Panc1 (cell line): ENCODE results near the gene GDPD3. TPM values are rescaled to one million over a fixed set of nuclear protein-coding genes. Genes with fewer than 3 reads are reported as not detected.

ENCODE experiments used
- ATAC-seq: fragments of 200-7000 bp; cut with Tn5 transposase; 2 replicates; pipeline ENCODE4 v1.9.1; 2020; ENCODE audit warnings: mild to moderate bottlenecking, moderate library complexity
- BruUV-seq: library from RNA; stranded (reverse); fragments of 400-500 nt; replicated peaks from 2 replicates; lab custom pipeline; 2021; lab: Mats Ljungman, UMichigan
- CTCF ChIA-PET: fragments of 300-600 bp; sonication (Branson Sonifier 250); formaldehyde crosslinking; loops from one replicate; lab custom pipeline; 2022; ENCODE audit warnings: antibody characterized with exemption; lab: Charles Lee
- POLR2A ChIA-PET: fragments of 300-600 bp; sonication (Branson Sonifier 250); formaldehyde crosslinking; loops from one replicate; lab custom pipeline; 2022; ENCODE audit warnings: antibody characterized with exemption; lab: Charles Lee
- DNase-seq: peaks from one replicate; pipeline ENCODE4 v3.0.0-alpha.2; 2010; ENCODE audit warnings: low read depth, low spot score
- H3K27ac ChIP-seq: 2 replicates; pipeline ENCODE4 v1.5.1; 2011; ENCODE audit warnings: mild to moderate bottlenecking, low read length, inconsistent platforms
- H3K27me3 ChIP-seq: fragments of 200-500 bp; sonication (Bioruptor generic); 2 replicates; pipeline ENCODE4 v1.6.0; 2014; ENCODE audit warnings: low read length, inconsistent platforms; ENCODE audit not compliant: control insufficient read depth, insufficient read depth
- H3K36me3 ChIP-seq: fragments of 200-500 bp; sonication (Bioruptor generic); 2 replicates; pipeline ENCODE4 v1.5.1; 2014; ENCODE audit warnings: inconsistent platforms, mild to moderate bottlenecking, low read length, moderate library complexity; ENCODE audit not compliant: control insufficient read depth, insufficient read depth
- H3K4me1 ChIP-seq: 2 replicates; pipeline ENCODE4 v1.5.1; 2011; ENCODE audit warnings: inconsistent platforms, mild to moderate bottlenecking, low read length, moderate library complexity; ENCODE audit not compliant: control insufficient read depth, insufficient read depth
- H3K4me3 ChIP-seq, 2 experiments: 2 replicates each; pipeline ENCODE4 v1.5.1; 2011 to 2012; ENCODE audit warnings: low read depth in 2 of 2, low read length in 2 of 2, mild to moderate bottlenecking in 2 of 2, inconsistent platforms in 1 of 2, moderate library complexity in 1 of 2
- H3K9me3 ChIP-seq: fragments of 200-500 bp; sonication (Bioruptor generic); 2 replicates; pipeline ENCODE4 v1.5.1; 2014; ENCODE audit warnings: low read depth, mild to moderate bottlenecking, inconsistent platforms, low read length, moderate library complexity; ENCODE audit not compliant: control insufficient read depth, insufficient read depth
- POLR2AphosphoS5 ChIP-seq: IDR thresholded peaks from 2 replicates; pipeline ENCODE4 v1.6.1; 2012; ENCODE audit warnings: mild to moderate bottlenecking, low read depth, low read length, moderate library complexity
- SIN3A ChIP-seq: IDR thresholded peaks from 2 replicates; pipeline ENCODE4 v1.6.1; 2012; ENCODE audit warnings: low read depth, mild to moderate bottlenecking, low read length, moderate library complexity, borderline replicate concordance; ENCODE audit not compliant: insufficient read depth
- TCF7L2 ChIP-seq: IDR thresholded peaks from 2 replicates; pipeline ENCODE4 v1.6.1; 2011; ENCODE audit warnings: mild to moderate bottlenecking, low read depth, low read length, inconsistent platforms
- in situ Hi-C: cut with HindIII; loops from 2 replicates; pipeline ENCODE4 v1.10.0; 2016; ENCODE audit warnings: low sequenced_read_pairs, low pct_unique_long_range_greater_than_20kb
- intact Hi-C: fragments of 100-400 bp; cut with micrococcal nuclease; formaldehyde crosslinking; loops from one replicate; pipeline ENCODE4 v1.10.0; 2022; ENCODE audit not compliant: unreplicated experiment
- total RNA-seq: library from RNA; stranded (reverse); gene quantifications from one replicate; pipeline ENCODE4 v1.2.1, GENCODE V29; 2021; ENCODE audit not compliant: unreplicated experiment
- TF ChIP-seq, protein P1 (sequence below): fragments of 450-650 bp; IDR thresholded peaks from 2 replicates; pipeline ENCODE4 v1.5.1; 2017; ENCODE audit warnings: mild to moderate bottlenecking
- TF ChIP-seq, protein P2 (sequence below), 2 experiments: IDR thresholded peaks; 2 replicates each; pipeline ENCODE4 v1.6.1; 2011 to 2012; ENCODE audit warnings: low read depth in 2 of 2, control low read depth in 1 of 2, low read length in 1 of 2, mild to moderate bottlenecking in 1 of 2, moderate library complexity in 1 of 2; ENCODE audit not compliant: insufficient read depth in 1 of 2

GDPD3 gene
- total RNA-seq, 1 experiment from 2014 or later = 2.5 TPM

DNA sequence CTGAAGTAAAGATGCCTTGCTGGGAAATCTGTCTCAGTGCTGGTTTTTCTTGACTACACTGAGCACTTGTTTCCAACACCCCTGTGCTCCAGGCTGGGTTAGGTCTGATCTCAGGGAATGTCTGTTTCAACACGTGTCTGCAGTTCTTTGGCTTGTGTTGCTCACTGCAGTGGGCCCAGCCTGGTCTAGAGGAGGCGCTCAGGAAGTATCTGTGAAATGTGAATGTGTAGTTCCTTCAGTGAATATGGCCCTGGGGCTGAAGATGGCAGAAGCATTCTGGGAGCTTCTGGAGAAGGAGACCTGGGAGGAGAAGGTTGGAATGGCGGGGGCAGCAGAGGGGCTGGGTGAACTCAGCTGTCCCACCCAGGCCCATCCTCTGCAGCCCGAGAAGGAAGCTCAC is 9.2 kb downstream of the GDPD3 start:
- BruUV-seq = no TSS peak
- intact Hi-C loops = no loop called here
- Histone ChIP-seq H3K36me3 (no peaks in the 10 kb centered on the region), H3K9me3 (no peaks in the 10 kb centered on the region), H3K27ac (no peak overlapping the region), H3K27me3 (no peaks in the 10 kb centered on the region), H3K4me1 (no peaks in the 10 kb centered on the region), H3K4me3 (no peak overlapping the region)
- CTCF ChIA-PET = no interaction called here
- in situ Hi-C loops = no loop called here
- POLR2A ChIA-PET = no interaction called here
- ATAC-seq = no peak
- TF ChIP-seq SIN3A = no peak
- TF ChIP-seq, protein P1, sequence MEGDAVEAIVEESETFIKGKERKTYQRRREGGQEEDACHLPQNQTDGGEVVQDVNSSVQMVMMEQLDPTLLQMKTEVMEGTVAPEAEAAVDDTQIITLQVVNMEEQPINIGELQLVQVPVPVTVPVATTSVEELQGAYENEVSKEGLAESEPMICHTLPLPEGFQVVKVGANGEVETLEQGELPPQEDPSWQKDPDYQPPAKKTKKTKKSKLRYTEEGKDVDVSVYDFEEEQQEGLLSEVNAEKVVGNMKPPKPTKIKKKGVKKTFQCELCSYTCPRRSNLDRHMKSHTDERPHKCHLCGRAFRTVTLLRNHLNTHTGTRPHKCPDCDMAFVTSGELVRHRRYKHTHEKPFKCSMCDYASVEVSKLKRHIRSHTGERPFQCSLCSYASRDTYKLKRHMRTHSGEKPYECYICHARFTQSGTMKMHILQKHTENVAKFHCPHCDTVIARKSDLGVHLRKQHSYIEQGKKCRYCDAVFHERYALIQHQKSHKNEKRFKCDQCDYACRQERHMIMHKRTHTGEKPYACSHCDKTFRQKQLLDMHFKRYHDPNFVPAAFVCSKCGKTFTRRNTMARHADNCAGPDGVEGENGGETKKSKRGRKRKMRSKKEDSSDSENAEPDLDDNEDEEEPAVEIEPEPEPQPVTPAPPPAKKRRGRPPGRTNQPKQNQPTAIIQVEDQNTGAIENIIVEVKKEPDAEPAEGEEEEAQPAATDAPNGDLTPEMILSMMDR = no peak
- no peak for TF ChIP-seq POLR2AphosphoS5
- no peak for TF ChIP-seq TCF7L2
- TF ChIP-seq, protein P2, sequence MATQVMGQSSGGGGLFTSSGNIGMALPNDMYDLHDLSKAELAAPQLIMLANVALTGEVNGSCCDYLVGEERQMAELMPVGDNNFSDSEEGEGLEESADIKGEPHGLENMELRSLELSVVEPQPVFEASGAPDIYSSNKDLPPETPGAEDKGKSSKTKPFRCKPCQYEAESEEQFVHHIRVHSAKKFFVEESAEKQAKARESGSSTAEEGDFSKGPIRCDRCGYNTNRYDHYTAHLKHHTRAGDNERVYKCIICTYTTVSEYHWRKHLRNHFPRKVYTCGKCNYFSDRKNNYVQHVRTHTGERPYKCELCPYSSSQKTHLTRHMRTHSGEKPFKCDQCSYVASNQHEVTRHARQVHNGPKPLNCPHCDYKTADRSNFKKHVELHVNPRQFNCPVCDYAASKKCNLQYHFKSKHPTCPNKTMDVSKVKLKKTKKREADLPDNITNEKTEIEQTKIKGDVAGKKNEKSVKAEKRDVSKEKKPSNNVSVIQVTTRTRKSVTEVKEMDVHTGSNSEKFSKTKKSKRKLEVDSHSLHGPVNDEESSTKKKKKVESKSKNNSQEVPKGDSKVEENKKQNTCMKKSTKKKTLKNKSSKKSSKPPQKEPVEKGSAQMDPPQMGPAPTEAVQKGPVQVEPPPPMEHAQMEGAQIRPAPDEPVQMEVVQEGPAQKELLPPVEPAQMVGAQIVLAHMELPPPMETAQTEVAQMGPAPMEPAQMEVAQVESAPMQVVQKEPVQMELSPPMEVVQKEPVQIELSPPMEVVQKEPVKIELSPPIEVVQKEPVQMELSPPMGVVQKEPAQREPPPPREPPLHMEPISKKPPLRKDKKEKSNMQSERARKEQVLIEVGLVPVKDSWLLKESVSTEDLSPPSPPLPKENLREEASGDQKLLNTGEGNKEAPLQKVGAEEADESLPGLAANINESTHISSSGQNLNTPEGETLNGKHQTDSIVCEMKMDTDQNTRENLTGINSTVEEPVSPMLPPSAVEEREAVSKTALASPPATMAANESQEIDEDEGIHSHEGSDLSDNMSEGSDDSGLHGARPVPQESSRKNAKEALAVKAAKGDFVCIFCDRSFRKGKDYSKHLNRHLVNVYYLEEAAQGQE (IDR thresholded peaks at IDR 0.05; ENCODE audit: insufficient read depth in 1 of 2, low read depth in 2 of 2, low read length in 1 of 2) = no peak
- no peak for DNase-seq

DNA sequence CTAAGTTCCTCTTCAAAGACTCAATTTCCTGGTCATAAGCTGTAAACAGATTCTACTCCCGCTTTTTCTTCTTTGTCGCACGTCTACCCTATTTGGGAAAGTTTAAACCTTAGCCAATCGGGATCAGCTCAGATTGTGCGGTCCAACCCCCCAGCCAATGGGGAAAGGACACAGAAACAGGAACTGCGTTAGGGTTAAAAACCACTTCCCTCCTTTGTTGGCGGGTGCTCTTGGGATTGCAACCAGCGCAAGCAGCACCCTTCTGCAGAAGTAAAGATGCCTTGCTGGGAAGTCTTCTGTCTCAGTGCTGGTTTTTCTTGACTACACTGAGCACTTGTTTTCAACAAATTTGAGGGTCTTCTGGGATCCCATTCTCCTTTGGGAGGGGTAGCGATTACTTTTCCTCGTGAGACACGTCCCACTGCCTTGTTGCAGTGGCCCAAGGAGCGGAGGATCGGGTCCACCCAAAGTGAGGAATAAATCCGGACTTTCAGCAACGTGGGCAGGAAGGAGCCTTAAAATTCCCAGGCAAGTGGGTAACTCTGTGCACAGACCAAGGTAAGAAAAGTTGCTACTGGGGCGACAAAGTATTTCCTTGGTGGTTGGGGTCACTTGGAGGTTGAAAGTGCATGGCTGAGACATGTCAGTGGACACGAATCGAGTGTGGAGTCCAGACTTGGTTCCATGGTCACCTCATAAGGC is 16.3 kb downstream of the GDPD3 start:
- BruUV-seq = no TSS peak
- CTCF ChIA-PET = no interaction called here
- Histone ChIP-seq H3K4me1 (peaks cover 10% of the 10 kb centered on the region), H3K27me3 (no peaks in the 10 kb centered on the region), H3K36me3 (no peaks in the 10 kb centered on the region), H3K4me3 (no peak overlapping the region), H3K27ac (no peak overlapping the region), H3K9me3 (peaks cover 19% of the 10 kb centered on the region; the same call in 1 of the 2 replicates)
- intact Hi-C loops (no loop called here), in situ Hi-C loops (no loop called here)
- DNase-seq (no peak), ATAC-seq (no peak)
- POLR2A ChIA-PET = interaction anchor here (0.6 kb wide), 1 partner anchor 39 kb away, joined by 7 read pairs; no protein-coding TSS in a partner anchor
- TF ChIP-seq, protein P2 (IDR thresholded peaks at IDR 0.05; ENCODE audit: insufficient read depth in 1 of 2, low read depth in 2 of 2, low read length in 1 of 2) = no peak
- TF ChIP-seq SIN3A = no peak
- no peak for TF ChIP-seq POLR2AphosphoS5
- TF ChIP-seq, protein P1 = no peak
- TF ChIP-seq TCF7L2 = no peak
